Transverse colon (tissue), 4 donors: ENCODE data around the gene REEP6. TPM values are rescaled to one million over a fixed set of nuclear protein-coding genes. Genes with fewer than 3 reads are reported as not detected.
"Not testable (repeated sequence)": the region's sequence is repeated elsewhere in the genome, so short reads cannot be mapped to it uniquely, and the experiment has no call there.

ENCODE experiments used
- DNase-seq: peaks from one replicate; pipeline ENCODE4 v3.0.0-alpha.2; 2019
- H3K27ac ChIP-seq, 4 donors: fragments of 200-600 bp; sonication (generic); 2 replicates each; pipeline ENCODE4 v1.5.1; 2016 to 2018; ENCODE audit warnings: inconsistent platforms in 4 of 4
- H3K27me3 ChIP-seq: fragments of 200-600 bp; sonication (generic); 2 replicates; pipeline ENCODE4 v1.5.1; 2017; ENCODE audit warnings: inconsistent platforms
- H3K36me3 ChIP-seq, 4 donors: fragments of 200-600 bp; sonication (generic); 2 replicates each; pipeline ENCODE4 v1.5.1; 2017 to 2019; ENCODE audit warnings: inconsistent platforms in 4 of 4
- H3K4me1 ChIP-seq, 4 donors: fragments of 200-600 bp; sonication (generic); 2 replicates each; pipeline ENCODE4 v1.5.1; 2017 to 2020; ENCODE audit warnings: inconsistent platforms in 4 of 4
- H3K4me3 ChIP-seq, 4 donors: fragments of 200-600 bp; sonication (generic); 1 replicate in 1 of 4; 2 replicates in 3 of 4; pipeline versions ENCODE4 v1.5.1 to v1.6.1; 2017 to 2019; ENCODE audit warnings: inconsistent platforms in 4 of 4
- H3K9me3 ChIP-seq, 2 donors: fragments of 200-600 bp; sonication (generic); 2 replicates each; pipeline ENCODE4 v1.5.1; 2017 to 2019; ENCODE audit warnings: inconsistent platforms in 2 of 2
- EP300 ChIP-seq: sonication (generic); formaldehyde crosslinking; IDR thresholded peaks from one replicate; pipeline ENCODE4 v1.6.1; 2017; ENCODE audit warnings: antibody characterized with exemption, low read depth
- POLR2A ChIP-seq: fragments of 450-650 bp; IDR thresholded peaks from one replicate; pipeline ENCODE4 v1.6.1; 2016; ENCODE audit warnings: antibody characterized with exemption, mild to moderate bottlenecking, moderate library complexity
- POLR2AphosphoS5 ChIP-seq, 3 donors: sonication (generic); formaldehyde crosslinking; IDR thresholded peaks; one replicate each; pipeline ENCODE4 v1.6.1; 2016; ENCODE audit warnings: antibody characterized with exemption in 3 of 3
- WGBS, 2 donors: methylation state at CpG; one replicate each; pipeline ENCODE4 v1.1.5; 2018; ENCODE audit warnings: low coverage in 1 of 2; 5-methylcytosine and 5-hydroxymethylcytosine counted together
- in situ Hi-C, 4 donors: fragments of 200-750 bp; cut with MboI; loops; one replicate each; pipeline versions ENCODE4 v1.15.0 to v1.15.1; 2017; ENCODE audit warnings: low sequenced_read_pairs in 3 of 4, low pct_ligation_motif_present in 1 of 4, low pct_unique_long_range_greater_than_20kb in 1 of 4
- intact Hi-C: fragments of 100-400 bp; cut with DNase I; formaldehyde crosslinking; loops from one replicate; pipeline ENCODE4 v1.15.1; 2023; ENCODE audit warnings: low total_unique reads
- total RNA-seq, 4 donors: library from RNA; depleted of rRNA; stranded (reverse); fragments of >200 nt; gene quantifications; one replicate each; pipeline ENCODE4 v1.1.0, GENCODE V29; 2016
- TF ChIP-seq, protein P1 (sequence below), 5 experiments: fragments of 200-600 bp in 3 of 5; fragments of 450-650 bp in 2 of 5; sonication (generic) in 3 of 5; IDR thresholded peaks; 1 replicate in 2 of 5; 2 replicates in 3 of 5; pipeline ENCODE4 v1.5.1; 2016 to 2017; ENCODE audit warnings: antibody characterized with exemption in 5 of 5, inconsistent platforms in 3 of 5, mild to moderate bottlenecking in 2 of 5, moderate library complexity in 1 of 5

Gene REEP6
- total RNA-seq, 4 donors from 2014 or later = 2.2 to 3.3 TPM; not detected in 2

DNA sequence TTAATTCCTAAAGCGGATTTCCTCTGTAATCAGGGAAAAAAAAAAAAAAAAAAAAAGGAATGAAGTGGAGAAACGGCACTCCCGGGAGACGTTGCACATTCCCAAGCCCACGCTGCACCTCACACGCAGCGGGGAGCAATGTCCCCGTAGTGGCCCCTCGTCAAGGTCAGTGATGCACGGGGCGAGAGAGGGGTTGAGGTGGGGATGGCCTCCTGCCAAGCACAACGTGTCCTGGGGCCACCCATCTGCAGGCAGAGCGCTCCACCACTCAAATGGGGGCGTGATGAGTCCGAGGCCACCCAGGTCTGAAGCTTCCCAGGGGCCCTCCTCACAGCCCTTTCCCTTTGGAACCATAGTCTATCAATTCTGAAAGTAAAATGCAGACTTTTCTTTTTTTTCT is 48.0 kb downstream of the REEP6 start:
- Histone ChIP-seq H3K4me1 (peaks cover 0 to 3% (median 1%) of the 10 kb centered on the region in 4 donors), H3K36me3 (no peaks in the 10 kb centered on the region), H3K27me3 (peaks cover 5% of the 10 kb centered on the region), H3K9me3 (no peaks in the 10 kb centered on the region), H3K4me3 (no peak overlapping the region), H3K27ac (no peak overlapping the region)
- intact Hi-C loops = no loop called here
- in situ Hi-C loops = loop anchor here (25.0 kb wide), 3 partner anchors 148 to 273 kb away; partner anchors contain the start of gene ATP8B3 (in 1 of the 4)
- TF ChIP-seq, protein P1, sequence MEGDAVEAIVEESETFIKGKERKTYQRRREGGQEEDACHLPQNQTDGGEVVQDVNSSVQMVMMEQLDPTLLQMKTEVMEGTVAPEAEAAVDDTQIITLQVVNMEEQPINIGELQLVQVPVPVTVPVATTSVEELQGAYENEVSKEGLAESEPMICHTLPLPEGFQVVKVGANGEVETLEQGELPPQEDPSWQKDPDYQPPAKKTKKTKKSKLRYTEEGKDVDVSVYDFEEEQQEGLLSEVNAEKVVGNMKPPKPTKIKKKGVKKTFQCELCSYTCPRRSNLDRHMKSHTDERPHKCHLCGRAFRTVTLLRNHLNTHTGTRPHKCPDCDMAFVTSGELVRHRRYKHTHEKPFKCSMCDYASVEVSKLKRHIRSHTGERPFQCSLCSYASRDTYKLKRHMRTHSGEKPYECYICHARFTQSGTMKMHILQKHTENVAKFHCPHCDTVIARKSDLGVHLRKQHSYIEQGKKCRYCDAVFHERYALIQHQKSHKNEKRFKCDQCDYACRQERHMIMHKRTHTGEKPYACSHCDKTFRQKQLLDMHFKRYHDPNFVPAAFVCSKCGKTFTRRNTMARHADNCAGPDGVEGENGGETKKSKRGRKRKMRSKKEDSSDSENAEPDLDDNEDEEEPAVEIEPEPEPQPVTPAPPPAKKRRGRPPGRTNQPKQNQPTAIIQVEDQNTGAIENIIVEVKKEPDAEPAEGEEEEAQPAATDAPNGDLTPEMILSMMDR (IDR thresholded peaks at IDR 0.05) = no peak
- DNase-seq = no peak
- 33 to 40% methylated on average over 1 to 15 of the region's 15 CpGs for WGBS, 2 donors

DNA sequence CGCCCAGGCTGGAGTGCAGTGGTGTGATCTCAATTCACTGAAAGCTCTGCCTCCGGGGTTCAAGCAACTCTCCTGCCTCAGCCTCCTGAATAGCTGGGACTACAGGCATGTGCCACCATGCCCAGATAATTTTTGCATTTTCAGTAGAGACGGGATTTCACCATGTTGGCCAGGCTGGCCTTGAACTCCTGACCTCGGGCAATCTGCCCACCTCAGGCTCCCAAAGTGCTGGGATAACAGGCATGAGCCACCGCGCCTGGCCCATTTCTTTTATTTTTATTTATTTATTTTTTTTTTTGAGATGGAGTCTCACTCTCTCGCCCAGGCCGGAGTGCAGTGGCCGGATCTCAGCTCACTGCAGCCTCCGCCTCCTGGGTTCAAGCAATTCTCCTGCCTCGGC is 48.8 kb downstream of the REEP6 start:
- H3K4me1 ChIP-seq = not testable (repeated sequence)
- intact Hi-C loops = loop anchor here (10.0 kb wide), 1 partner anchor 225 kb away; no protein-coding TSS in a partner anchor
- H3K27ac ChIP-seq = peak overlapping the region in 2 of 4 donors; percentile 45 to 66

DNA sequence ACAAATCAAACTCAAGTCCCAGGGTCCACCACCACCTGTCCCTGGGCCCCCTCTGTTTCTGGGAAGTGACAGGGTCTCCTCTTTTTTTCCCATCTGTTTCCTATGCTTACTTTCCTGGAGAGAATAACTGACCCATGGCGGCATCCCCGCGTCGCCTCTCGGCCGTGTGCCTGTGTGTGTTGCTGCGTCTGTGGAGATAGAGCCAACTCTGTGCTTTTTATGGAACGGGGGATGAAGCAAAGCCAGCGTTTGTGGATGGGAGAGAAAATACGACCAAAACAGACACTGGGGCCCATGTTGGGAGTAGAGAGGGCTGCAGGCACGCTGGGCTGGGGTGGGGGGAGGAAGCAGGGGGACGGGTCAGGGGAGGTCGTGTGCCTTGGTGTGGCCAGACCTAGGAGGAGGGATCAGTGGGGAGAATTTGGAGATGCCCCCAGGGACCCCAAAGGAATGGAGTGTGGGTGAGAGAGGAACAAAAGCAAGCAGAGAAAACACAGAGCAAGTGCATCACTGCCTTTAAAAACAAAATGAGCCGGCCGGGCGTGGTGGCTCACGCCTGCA is 49.5 kb downstream of the REEP6 start:
- no peaks in the 10 kb centered on the region for H3K9me3 ChIP-seq
- TF ChIP-seq, protein P1 (IDR thresholded peaks at IDR 0.05) = no peak
- no peak for TF ChIP-seq POLR2A
- peak in 1 of 3 donors; percentile 6 for TF ChIP-seq POLR2AphosphoS5 (IDR thresholded peaks at IDR 0.05)
- TF ChIP-seq EP300 = no peak
- H3K36me3 ChIP-seq = no peaks in the 10 kb centered on the region
- 46% methylated on average over 17 of the region's 17 CpGs; no CpG with 5 or more reads in 1 of the 2 donors for WGBS, 2 donors
- no peak for DNase-seq
- H3K4me1 ChIP-seq = peaks cover 0 to 3% (median 1%) of the 10 kb centered on the region in 4 donors
- no peak overlapping the region for H3K4me3 ChIP-seq
- peaks cover 7% of the 10 kb centered on the region for H3K27me3 ChIP-seq
- intact Hi-C loops (loop anchor here (10.0 kb wide), 1 partner anchor 224 kb away; no protein-coding TSS in a partner anchor), in situ Hi-C loops (loop anchor here (10.0 to 25.0 kb wide), 4 partner anchors 134 to 272 kb away; partner anchors contain the start of gene ATP8B3 (in 1 of the 4))
- H3K27ac ChIP-seq = peak overlapping the region in 2 of 4 donors; percentile 45 to 66

More for the DNA sequence above, 48.8 kb downstream of the REEP6 start:
- H3K4me3 ChIP-seq, DNase-seq, H3K9me3 ChIP-seq, H3K27me3 ChIP-seq, H3K36me3 ChIP-seq: not testable (repeated sequence)
- in situ Hi-C loops = loop anchor here (10.0 to 25.0 kb wide), 4 partner anchors 135 to 273 kb away; partner anchors contain the start of gene ATP8B3 (in 1 of the 4)
- 82 to 86% methylated on average over 6 to 10 of the region's 11 CpGs for WGBS, 2 donors

Other genes with a start within 250 kb of the REEP6 start
- gene ATP5F1D, start 249.4 kb upstream of the REEP6 start, total RNA-seq = 100 to 1,000 TPM; 157 to 650 (median 240) TPM
- gene MIDN, start 242.6 kb upstream of the REEP6 start, total RNA-seq = 100 to 1,000 TPM in 3 of 4 donors, 10 to 100 TPM in 1; 89.4 to 379 (median 116) TPM
- gene CIRBP, start 221.8 kb upstream of the REEP6 start, total RNA-seq = 100 to 1,000 TPM; 431 to 488 (median 460) TPM
- gene FAM174C, start 215.7 kb upstream of the REEP6 start, total RNA-seq = 100 to 1,000 TPM in 2 of 4 donors, 10 to 100 TPM in 2; 72.5 to 116 (median 99.0) TPM
- gene EFNA2, start 205.3 kb upstream of the REEP6 start, total RNA-seq = 100 to 1,000 TPM in 1 of 4 donors, 10 to 100 TPM in 3; 30.5 to 112 (median 40.6) TPM
- 100 to 1,000 TPM in 3 of 4 donors, 10 to 100 TPM in 1; 32.2 to 196 (median 156) TPM for gene NDUFS7, start 107.3 kb upstream of the REEP6 start, total RNA-seq
- gene GAMT, start 89.6 kb upstream of the REEP6 start, total RNA-seq = 1 to 10 TPM; 1.4 to 4.4 (median 2.9) TPM
- gene DAZAP1, start 83.6 kb upstream of the REEP6 start, total RNA-seq = 10 to 100 TPM; 36.3 to 77.2 (median 41.6) TPM
- gene RPS15, start 52.8 kb upstream of the REEP6 start, total RNA-seq = 1,000 to 10,000 TPM; 1,367 to 2,740 (median 2,511) TPM
- gene APC2, start 41.1 kb upstream of the REEP6 start, total RNA-seq = 1 to 10 TPM in 1 of 4 donors, under 1 TPM in 3; under 0.01 to 6.0 (median 0.36) TPM
- gene C19orf25, start 12.0 kb upstream of the REEP6 start, total RNA-seq = 10 to 100 TPM; 36.2 to 89.2 (median 46.0) TPM
- 10 to 100 TPM in 1 of 4 donors, 1 to 10 TPM in 3; 2.6 to 11.9 (median 7.5) TPM for gene PCSK4, start 831 bp upstream of the REEP6 start, total RNA-seq
- gene ADAMTSL5, start 21.8 kb downstream of the REEP6 start, total RNA-seq = 1 to 10 TPM in 3 of 4 donors, not detected in 1; 2.6 to 3.7 (median 2.7) TPM
- not detected for gene PLK5, start 32.9 kb downstream of the REEP6 start, total RNA-seq
- gene MEX3D, start 77.1 kb downstream of the REEP6 start, total RNA-seq = 100 to 1,000 TPM in 1 of 4 donors, 10 to 100 TPM in 3; 20.8 to 100 (median 27.8) TPM
- gene MBD3, start 101.7 kb downstream of the REEP6 start, total RNA-seq = 100 to 1,000 TPM in 1 of 4 donors, 10 to 100 TPM in 3; 61.4 to 121 (median 68.7) TPM
- 100 to 1,000 TPM in 1 of 4 donors, 10 to 100 TPM in 3; 19.9 to 120 (median 60.8) TPM for gene UQCR11, start 114.3 kb downstream of the REEP6 start, total RNA-seq
- 100 to 1,000 TPM in 1 of 4 donors, 10 to 100 TPM in 3; 55.9 to 160 (median 79.7) TPM for gene TCF3, start 161.4 kb downstream of the REEP6 start, total RNA-seq